HEK293 (cell line): Measurements from ENCODE around the gene CEP20.

ENCODE experiments used
- CTCF ChIA-PET: fragments of 350-600 bp; formaldehyde crosslinking; extraction: SDS; loops from one replicate; lab custom pipeline; 2021; ENCODE audit warnings: antibody characterized with exemption; lab: Yijun Ruan, JAX
- POLR2A ChIA-PET: fragments of 300-600 bp; formaldehyde crosslinking; extraction: SDS; loops from one replicate; lab custom pipeline; 2020; ENCODE audit warnings: antibody characterized with exemption, inconsistent platforms; lab: Yijun Ruan, JAX
- H3K27ac ChIP-seq: fragments of 200-500 bp; sonication (Bioruptor generic); 2 replicates; pipeline ENCODE4 v1.5.1; 2014; ENCODE audit warnings: low read depth, low read length, control low read depth, inconsistent platforms; ENCODE audit errors: extremely low read depth
- H3K36me3 ChIP-seq, 2 experiments: fragments of 200-500 bp in 1 of 2; sonication (Bioruptor generic) in 1 of 2; 1 replicate in 1 of 2; 2 replicates in 1 of 2; pipeline ENCODE4 v1.5.1; 2014 to 2017; ENCODE audit warnings: inconsistent platforms in 2 of 2, low read length in 2 of 2; ENCODE audit not compliant: control insufficient read depth in 2 of 2, insufficient read depth in 1 of 2
- H3K4me1 ChIP-seq: fragments of 200-500 bp; sonication (Bioruptor generic); 2 replicates; pipeline ENCODE4 v1.5.1; 2014; ENCODE audit warnings: mild to moderate bottlenecking, low read length, inconsistent platforms; ENCODE audit not compliant: control insufficient read depth, insufficient read depth
- H3K4me3 ChIP-seq: 2 replicates; pipeline ENCODE4 v1.5.1; 2011; ENCODE audit warnings: low read depth, mild to moderate bottlenecking, control low read depth, low read length, moderate library complexity
- H3K9me3 ChIP-seq: fragments of 200-500 bp; sonication (Bioruptor generic); 2 replicates; pipeline ENCODE4 v1.5.1; 2014; ENCODE audit warnings: low read depth, low read length, inconsistent platforms; ENCODE audit not compliant: control insufficient read depth, insufficient read depth
- FEZF1 ChIP-seq: fragments of 450-650 bp; formaldehyde crosslinking; IDR thresholded peaks from 2 replicates; pipeline ENCODE4 v1.5.1; 2016; ENCODE audit warnings: missing biosample characterization, missing genetic modification characterization
- GLIS2 ChIP-seq: fragments of 450-650 bp; formaldehyde crosslinking; IDR thresholded peaks from 2 replicates; pipeline ENCODE4 v1.5.1; 2016; ENCODE audit warnings: missing biosample characterization, missing genetic modification characterization
- OVOL3 ChIP-seq: fragments of 450-650 bp; formaldehyde crosslinking; IDR thresholded peaks from 2 replicates; pipeline ENCODE4 v1.5.1; 2016; ENCODE audit warnings: missing biosample characterization, missing genetic modification characterization
- SP7 ChIP-seq: fragments of 450-650 bp; formaldehyde crosslinking; IDR thresholded peaks from 2 replicates; pipeline ENCODE4 v1.5.1; 2016; ENCODE audit warnings: missing biosample characterization, missing genetic modification characterization
- TSHZ1 ChIP-seq: fragments of 450-650 bp; formaldehyde crosslinking; IDR thresholded peaks from 2 replicates; pipeline ENCODE4 v1.5.1; 2016; ENCODE audit warnings: missing biosample characterization, missing genetic modification characterization, borderline replicate concordance
- ZBTB48 ChIP-seq: fragments of 450-650 bp; formaldehyde crosslinking; IDR thresholded peaks from 2 replicates; pipeline ENCODE4 v1.5.1; 2016; ENCODE audit warnings: missing biosample characterization, missing genetic modification characterization
- ZFP69B ChIP-seq: fragments of 450-650 bp; formaldehyde crosslinking; IDR thresholded peaks from 2 replicates; pipeline ENCODE4 v1.5.1; 2016; ENCODE audit warnings: missing biosample characterization, missing genetic modification characterization
- ZNF114 ChIP-seq: fragments of 450-650 bp; formaldehyde crosslinking; IDR thresholded peaks from 2 replicates; pipeline ENCODE4 v1.5.0; 2017; ENCODE audit warnings: missing biosample characterization, missing genetic modification characterization
- ZNF121 ChIP-seq: fragments of 450-650 bp; formaldehyde crosslinking; IDR thresholded peaks from 2 replicates; pipeline ENCODE4 v1.5.1; 2016; ENCODE audit warnings: missing biosample characterization, missing genetic modification characterization
- ZNF155 ChIP-seq: fragments of 450-650 bp; formaldehyde crosslinking; IDR thresholded peaks from 2 replicates; pipeline ENCODE4 v1.5.1; 2016; ENCODE audit warnings: missing biosample characterization, missing genetic modification characterization
- ZNF16 ChIP-seq: fragments of 450-650 bp; formaldehyde crosslinking; IDR thresholded peaks from 2 replicates; pipeline ENCODE4 v1.5.1; 2016; ENCODE audit warnings: low read depth, missing biosample characterization, missing genetic modification characterization
- ZNF248 ChIP-seq: fragments of 450-650 bp; formaldehyde crosslinking; IDR thresholded peaks from 2 replicates; pipeline ENCODE4 v1.5.1; 2017; ENCODE audit warnings: missing biosample characterization, missing genetic modification characterization
- ZNF362 ChIP-seq: fragments of 450-650 bp; formaldehyde crosslinking; IDR thresholded peaks from 2 replicates; pipeline ENCODE4 v1.5.1; 2016; ENCODE audit warnings: missing biosample characterization, missing genetic modification characterization
- ZNF391 ChIP-seq: fragments of 450-650 bp; formaldehyde crosslinking; IDR thresholded peaks from 2 replicates; pipeline ENCODE4 v1.5.1; 2016; ENCODE audit warnings: low read depth, missing biosample characterization, missing genetic modification characterization, borderline replicate concordance
- ZNF449 ChIP-seq: fragments of 450-650 bp; formaldehyde crosslinking; IDR thresholded peaks from 2 replicates; pipeline ENCODE4 v1.5.1; 2017; ENCODE audit warnings: missing biosample characterization, mild to moderate bottlenecking, missing genetic modification characterization, moderate library complexity
- ZNF488 ChIP-seq: fragments of 450-650 bp; formaldehyde crosslinking; IDR thresholded peaks from 2 replicates; pipeline ENCODE4 v1.5.1; 2016; ENCODE audit warnings: missing biosample characterization, missing genetic modification characterization
- ZNF571 ChIP-seq: fragments of 450-650 bp; formaldehyde crosslinking; IDR thresholded peaks from 2 replicates; pipeline ENCODE4 v1.5.0; 2017; ENCODE audit warnings: missing biosample characterization, missing genetic modification characterization
- ZNF610 ChIP-seq: fragments of 450-650 bp; formaldehyde crosslinking; IDR thresholded peaks from 2 replicates; pipeline ENCODE4 v1.5.1; 2016; ENCODE audit warnings: missing biosample characterization, missing genetic modification characterization, borderline replicate concordance
- ZNF677 ChIP-seq: fragments of 450-650 bp; IDR thresholded peaks from 2 replicates; pipeline ENCODE4 v1.5.0; 2018; ENCODE audit warnings: missing biosample characterization, mild to moderate bottlenecking, missing genetic modification characterization, moderate library complexity
- ZNF747 ChIP-seq: fragments of 450-650 bp; formaldehyde crosslinking; IDR thresholded peaks from 2 replicates; pipeline ENCODE4 v1.5.1; 2016; ENCODE audit warnings: missing biosample characterization, missing genetic modification characterization
- ZNF76 ChIP-seq: fragments of 450-650 bp; formaldehyde crosslinking; IDR thresholded peaks from 2 replicates; pipeline ENCODE4; 2016; ENCODE audit warnings: low read depth, missing biosample characterization, missing genetic modification characterization, borderline replicate concordance
- ZSCAN5A ChIP-seq: fragments of 450-650 bp; formaldehyde crosslinking; IDR thresholded peaks from 2 replicates; pipeline ENCODE4 v1.5.1; 2016; ENCODE audit warnings: missing biosample characterization, missing genetic modification characterization

The CEP20 gene

GRCh38 chr16:15830832-15831451 lies 57.5 kb downstream of the CEP20 start:
- ChIA-PET CTCF (no interaction called here), POLR2A (no interaction called here)
- no peaks in the 10 kb centered on the region for H3K36me3 ChIP-seq
- H3K4me1 ChIP-seq = no peaks in the 10 kb centered on the region
- no peaks in the 10 kb centered on the region for H3K9me3 ChIP-seq
- no peak overlapping the region for H3K27ac ChIP-seq
- TF ChIP-seq TSHZ1 (no peak), GLIS2 (no peak), SP7 (tag by site-specific recombination) (no peak), ZNF16 (tag by site-specific recombination) (no peak), ZNF114 (tag by site-specific recombination) (no peak), ZNF677 (tag by site-specific recombination) (no peak), ZNF747 (no peak), ZSCAN5A (tag by site-specific recombination) (no peak), FEZF1 (no peak)
- TF ChIP-seq, all 188 proteins: peak for 0
- H3K4me3 ChIP-seq = no peak overlapping the region

GRCh38 chr16:15829460-15829859 lies 58.9 kb downstream of the CEP20 start:
- Histone ChIP-seq H3K4me1 (no peaks in the 10 kb centered on the region), H3K9me3 (no peaks in the 10 kb centered on the region), H3K27ac (no peak overlapping the region), H3K36me3 (no peaks in the 10 kb centered on the region), H3K4me3 (no peak overlapping the region)
- CTCF ChIA-PET = no interaction called here
- TF ChIP-seq ZNF76 (tag by site-specific recombination) (no peak), ZNF488 (tag by site-specific recombination) (no peak), ZFP69B (tag by site-specific recombination) (no peak), ZNF449 (tag by site-specific recombination) (peak; percentile 74)
- TF ChIP-seq, all 188 proteins: peak for 1
- POLR2A ChIA-PET = interaction anchor here (0.6 to 0.7 kb wide), 2 partner anchors 21 to 251 kb away, joined by 3 to 4 read pairs; no protein-coding TSS in a partner anchor

GRCh38 chr16:15827709-15828343 lies 60.6 kb downstream of the CEP20 start:
- H3K9me3 ChIP-seq = no peaks in the 10 kb centered on the region
- no peak overlapping the region for H3K27ac ChIP-seq
- ChIA-PET POLR2A (no interaction called here), CTCF (no interaction called here)
- H3K4me1 ChIP-seq = no peaks in the 10 kb centered on the region
- no peak overlapping the region for H3K4me3 ChIP-seq
- H3K36me3 ChIP-seq = no peaks in the 10 kb centered on the region
- no peak for TF ChIP-seq ZNF121 (tag by site-specific recombination)
- TF ChIP-seq ZBTB48 = no peak
- no peak for TF ChIP-seq ZNF248 (tag by site-specific recombination)
- TF ChIP-seq OVOL3 (tag by site-specific recombination) = no peak
- TF ChIP-seq ZNF391 = no peak
- no peak for TF ChIP-seq ZNF362 (tag by site-specific recombination)
- no peak for TF ChIP-seq ZNF155
- TF ChIP-seq ZNF610 (tag by site-specific recombination) = no peak
- no peak for TF ChIP-seq ZNF571 (tag by site-specific recombination)
- TF ChIP-seq GLIS2 = no peak
